HFF-Myc (cell line): ENCODE data around the gene TENM4.

Experiments used
- DNase-seq: peaks from one replicate; pipeline ENCODE4 v3.0.0-alpha.2; 2011; ENCODE audit warnings: low read depth; ENCODE audit errors: extremely low read depth
- H3K4me3 ChIP-seq: replicated peaks from 2 replicates; pipeline ENCODE4 v1.5.1; 2011; ENCODE audit warnings: low read depth, mild to moderate bottlenecking, control low read depth, low read length
- TF ChIP-seq, protein P1 (sequence below): IDR thresholded peaks from 2 replicates; pipeline ENCODE4 v1.5.1; 2012; ENCODE audit warnings: mild to moderate bottlenecking, low read depth, low read length, control low read depth; ENCODE audit errors: missing control alignments

Gene TENM4

DNA sequence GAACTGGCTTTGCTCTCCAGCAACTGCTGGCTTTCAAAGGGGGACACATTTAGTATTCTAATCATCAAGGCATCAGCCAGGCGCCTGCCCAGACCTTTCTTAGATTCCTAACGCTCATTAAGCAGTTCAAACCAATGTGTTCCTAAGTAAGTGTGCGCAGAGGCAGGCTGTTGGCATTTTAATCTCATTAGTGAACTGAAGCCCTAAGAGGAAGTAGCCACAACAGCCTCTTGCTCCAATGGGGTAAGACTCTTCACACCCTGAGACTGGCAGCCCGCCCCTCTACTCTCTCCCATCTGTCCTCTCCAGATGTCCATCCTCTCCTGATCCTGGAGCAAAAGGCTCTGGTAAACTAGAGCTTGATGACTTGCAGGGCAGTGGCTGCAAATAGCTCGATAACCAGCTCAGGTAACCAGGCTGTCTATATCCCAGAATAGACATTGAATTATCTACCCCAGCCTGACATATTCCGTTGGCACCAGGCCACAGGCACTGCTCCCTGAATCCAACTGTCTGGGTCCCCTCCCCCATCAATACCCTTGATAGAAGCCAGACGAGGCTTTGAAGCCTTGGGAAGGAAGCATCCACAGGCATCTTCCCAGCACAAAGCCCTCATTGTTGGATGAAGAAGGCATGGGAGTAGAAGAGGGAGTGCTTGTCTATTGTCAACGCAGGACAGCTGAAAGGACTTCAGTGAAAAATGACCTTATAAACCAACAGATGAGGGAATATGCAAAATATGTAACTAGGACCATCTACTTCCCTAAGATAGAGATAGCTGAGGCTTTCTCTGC is 321.1 kb downstream of the TENM4 start:
- DNase-seq = no peak
- TF ChIP-seq, protein P1, sequence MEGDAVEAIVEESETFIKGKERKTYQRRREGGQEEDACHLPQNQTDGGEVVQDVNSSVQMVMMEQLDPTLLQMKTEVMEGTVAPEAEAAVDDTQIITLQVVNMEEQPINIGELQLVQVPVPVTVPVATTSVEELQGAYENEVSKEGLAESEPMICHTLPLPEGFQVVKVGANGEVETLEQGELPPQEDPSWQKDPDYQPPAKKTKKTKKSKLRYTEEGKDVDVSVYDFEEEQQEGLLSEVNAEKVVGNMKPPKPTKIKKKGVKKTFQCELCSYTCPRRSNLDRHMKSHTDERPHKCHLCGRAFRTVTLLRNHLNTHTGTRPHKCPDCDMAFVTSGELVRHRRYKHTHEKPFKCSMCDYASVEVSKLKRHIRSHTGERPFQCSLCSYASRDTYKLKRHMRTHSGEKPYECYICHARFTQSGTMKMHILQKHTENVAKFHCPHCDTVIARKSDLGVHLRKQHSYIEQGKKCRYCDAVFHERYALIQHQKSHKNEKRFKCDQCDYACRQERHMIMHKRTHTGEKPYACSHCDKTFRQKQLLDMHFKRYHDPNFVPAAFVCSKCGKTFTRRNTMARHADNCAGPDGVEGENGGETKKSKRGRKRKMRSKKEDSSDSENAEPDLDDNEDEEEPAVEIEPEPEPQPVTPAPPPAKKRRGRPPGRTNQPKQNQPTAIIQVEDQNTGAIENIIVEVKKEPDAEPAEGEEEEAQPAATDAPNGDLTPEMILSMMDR = no peak
- no peak overlapping the region for H3K4me3 ChIP-seq

DNA sequence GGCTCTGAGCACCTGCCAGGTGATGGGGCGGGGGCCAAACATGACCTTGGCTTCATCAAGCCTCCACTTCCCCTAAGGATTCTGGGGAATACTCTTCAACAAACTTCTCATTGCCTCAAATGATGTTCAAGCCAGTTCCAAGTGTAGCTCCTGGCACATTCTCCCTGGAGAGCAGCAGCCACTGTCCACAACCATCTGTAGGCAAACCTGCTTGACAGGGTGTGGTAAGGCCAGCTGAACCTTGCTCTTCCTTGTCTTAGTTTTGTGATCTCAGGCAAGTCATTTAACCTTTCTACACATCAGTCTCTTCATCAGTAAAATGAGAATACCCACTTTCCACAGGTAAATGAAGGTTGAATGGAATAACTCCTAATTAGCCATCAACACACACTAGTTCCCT is 323.3 kb downstream of the TENM4 start:
- TF ChIP-seq, protein P1 = no peak
- H3K4me3 ChIP-seq = no peak overlapping the region
- no peak for DNase-seq

DNA sequence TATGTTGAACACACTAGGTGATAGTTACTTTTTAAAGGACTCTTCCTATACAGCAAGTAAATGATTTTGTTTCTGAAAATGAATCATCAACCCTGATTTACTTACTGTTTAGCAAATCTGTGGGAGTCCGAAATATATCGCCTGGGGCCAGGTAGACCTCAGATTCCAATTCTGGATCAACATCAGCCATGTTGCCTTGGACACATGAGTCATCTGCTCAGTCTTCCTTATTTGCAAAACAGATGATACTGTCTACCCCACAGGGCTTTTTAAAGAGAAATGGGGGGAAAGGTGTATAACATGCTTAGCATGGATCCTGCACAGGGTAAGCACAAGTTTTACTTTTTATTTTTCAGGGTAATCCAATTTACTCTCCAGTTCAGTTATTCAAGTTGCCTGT is 324.2 kb downstream of the TENM4 start:
- DNase-seq = no peak
- no peak overlapping the region for H3K4me3 ChIP-seq
- TF ChIP-seq, protein P1 = no peak

DNA sequence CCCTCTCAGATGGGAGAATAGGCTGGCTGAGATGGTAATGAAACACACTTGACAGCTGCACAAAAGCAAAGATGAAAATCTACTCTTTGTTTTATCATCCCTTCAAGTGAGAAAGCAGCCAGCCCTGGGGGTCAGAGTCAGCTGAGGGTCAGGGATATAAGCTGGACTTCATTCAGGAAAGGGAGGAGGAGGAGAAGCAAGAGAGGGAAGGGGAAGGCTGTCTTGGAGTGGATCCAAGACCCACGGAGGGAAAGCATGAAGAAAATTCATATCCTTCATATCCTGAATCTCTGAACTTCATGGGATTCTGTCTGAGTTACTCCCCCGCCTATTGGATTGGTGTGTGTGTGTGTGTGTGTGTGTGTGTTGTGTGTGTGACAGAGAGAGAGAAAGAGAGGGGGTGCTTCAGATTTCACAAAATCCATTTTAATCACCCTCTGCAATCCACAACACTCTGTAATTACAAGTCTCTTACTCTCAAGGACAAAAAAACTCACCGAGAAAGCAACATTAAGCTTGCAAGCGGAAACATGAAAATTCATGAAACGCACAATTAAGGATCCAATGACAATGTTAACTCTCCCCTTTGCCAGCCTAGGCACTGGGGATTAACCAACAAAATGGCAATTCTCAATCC is 327.7 kb downstream of the TENM4 start:
- TF ChIP-seq, protein P1 = no peak
- no peak overlapping the region for H3K4me3 ChIP-seq
- DNase-seq = no peak

DNA sequence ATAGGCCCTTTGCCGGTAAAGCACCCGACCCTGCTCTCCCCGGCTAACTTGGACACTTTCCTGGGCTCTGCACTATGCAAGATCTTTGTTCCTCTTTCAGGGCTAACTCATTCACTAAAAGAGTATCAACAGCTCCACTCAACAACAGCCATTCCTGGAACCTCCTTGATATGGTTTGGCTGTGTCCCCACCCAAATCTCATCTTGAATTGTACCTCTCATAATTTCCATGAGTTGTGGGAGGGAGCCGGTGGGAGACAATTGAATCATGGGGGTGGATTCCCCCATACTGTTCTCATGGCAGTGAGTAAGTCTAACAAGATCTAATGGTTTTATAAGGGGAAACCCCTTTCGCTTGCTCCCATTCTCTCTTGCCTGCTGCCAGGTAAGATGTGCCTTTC is 330.0 kb downstream of the TENM4 start:
- no peak for DNase-seq
- TF ChIP-seq, protein P1 = no peak
- H3K4me3 ChIP-seq = no peak overlapping the region

DNA sequence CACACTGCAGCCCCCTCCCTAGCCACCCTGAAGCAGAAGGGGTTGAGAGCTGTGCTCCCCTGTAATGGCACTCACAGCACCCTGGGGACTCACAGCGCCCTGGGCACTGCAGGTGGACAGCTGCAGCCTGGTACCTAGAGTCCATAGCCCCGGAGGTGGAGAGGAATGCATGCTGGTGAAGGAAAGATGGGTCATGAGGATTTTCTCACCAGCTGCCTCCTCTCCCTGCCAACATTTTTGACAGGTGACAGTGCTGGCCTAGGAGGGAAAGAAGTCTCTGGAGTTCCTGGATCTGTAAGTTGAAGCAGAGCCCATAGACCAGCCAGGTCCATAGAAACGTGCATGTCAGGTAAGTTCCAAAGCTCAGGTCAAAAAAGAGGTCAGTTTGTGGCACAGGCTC is 330.5 kb downstream of the TENM4 start:
- H3K4me3 ChIP-seq = no peak overlapping the region
- DNase-seq = no peak
- TF ChIP-seq, protein P1 = no peak
